ENCODE results near the gene TP53. TPM values are rescaled to one million over a fixed set of nuclear protein-coding genes. Genes with fewer than 3 reads are reported as not detected.

TP53 gene
- total and polyA plus RNA-seq, 10 of the 15 experiments (the other 5 are each of a cell fraction or from before 2014, with no cell fraction given) = 35.6 to 162 (median 75.9) TPM

DNA sequence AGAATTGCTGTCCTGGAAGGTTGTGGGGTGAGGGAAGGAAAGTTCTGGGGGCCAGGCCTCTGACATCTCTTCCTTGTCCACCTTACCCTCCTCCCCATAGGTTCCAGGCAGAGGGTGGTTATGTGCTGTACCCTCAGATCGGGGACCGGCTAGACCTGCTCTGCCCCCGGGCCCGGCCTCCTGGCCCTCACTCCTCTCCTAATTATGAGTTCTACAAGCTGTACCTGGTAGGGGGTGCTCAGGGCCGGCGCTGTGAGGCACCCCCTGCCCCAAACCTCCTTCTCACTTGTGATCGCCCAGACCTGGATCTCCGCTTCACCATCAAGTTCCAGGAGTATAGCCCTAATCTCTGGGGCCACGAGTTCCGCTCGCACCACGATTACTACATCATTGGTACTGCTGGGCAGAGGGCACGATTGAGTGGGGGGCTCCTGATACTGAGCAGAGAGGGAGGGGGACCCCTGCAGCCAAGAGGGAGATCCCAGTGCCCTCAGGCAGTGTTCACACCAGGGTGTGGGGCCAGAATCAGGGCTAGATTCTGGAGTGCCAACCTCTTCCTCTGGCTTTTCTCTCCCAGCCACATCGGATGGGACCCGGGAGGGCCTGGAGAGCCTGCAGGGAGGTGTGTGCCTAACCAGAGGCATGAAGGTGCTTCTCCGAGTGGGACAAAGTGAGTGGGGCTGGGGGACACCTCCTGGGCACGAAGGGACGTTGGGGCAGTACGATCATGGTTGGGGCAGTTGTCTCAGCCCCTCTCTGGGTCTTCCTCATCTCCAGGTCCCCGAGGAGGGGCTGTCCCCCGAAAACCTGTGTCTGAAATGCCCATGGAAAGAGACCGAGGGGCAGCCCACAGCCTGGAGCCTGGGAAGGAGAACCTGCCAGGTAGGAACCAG lies 20.8 kb upstream of the TP53 start:
- Histone ChIP-seq H3K79me2 (ENCODE audit: control insufficient read depth, insufficient read depth, low read length) (no peaks in the 10 kb centered on the region), H3K27me3 (replicated peaks in 1 of 2; ENCODE audit: control insufficient read depth in 2 of 2, insufficient read depth in 2 of 2, low read length in 1 of 2) (peaks cover 3 to 5% of the 10 kb centered on the region in 2 experiments; a peak in 3 of 4 replicates), H3K9ac (ENCODE audit: control insufficient read depth, insufficient read depth, low read length) (no peak overlapping the region), H3K36me3 (ENCODE audit: control insufficient read depth in 2 of 2, insufficient read depth in 2 of 2, low read length in 1 of 2) (no peaks in the 10 kb centered on the region; a peak in 1 of 4 replicates), H3K4me2 (ENCODE audit: control insufficient read depth, insufficient read depth) (no peak overlapping the region), H4K20me1 (ENCODE audit: control insufficient read depth, insufficient read depth) (no peaks in the 10 kb centered on the region), H3K27ac (ENCODE audit: control insufficient read depth, insufficient read depth) (no peak overlapping the region), H3K4me3 (no peak overlapping the region), H2AFZ (ENCODE audit: control insufficient read depth, low read depth, low read length) (no peak overlapping the region), H3K9me3 (replicated peaks; ENCODE audit: control insufficient read depth, insufficient read depth, low read length) (no peaks in the 10 kb centered on the region), H3K4me1 (ENCODE audit: control insufficient read depth, insufficient read depth, low read length) (peaks cover 5% of the 10 kb centered on the region)
- SMC1A ChIA-PET (ENCODE audit: uncharacterized antibody, unreplicated experiment) = no interaction called here
- no peak for TF ChIP-seq BMI1 (IDR thresholded peaks at IDR 0.05; ENCODE audit: borderline replicate concordance)
- no peak for TF ChIP-seq ZNF384 (IDR thresholded peaks at IDR 0.05; ENCODE audit: borderline replicate concordance, low read depth, low read length)
- in situ Hi-C loops (cut with MboI) = no loop called here
- CTCF ChIA-PET = no interaction called here
- ATAC-seq (no peak), FAIRE-seq (no peak), DNase-seq (ENCODE audit: low read depth, low spot score) (no peak)
- intact Hi-C loops (cut with micrococcal nuclease; ENCODE audit: unreplicated experiment) = no loop called here
- POLR2A ChIA-PET = interaction anchor here (0.6 kb wide), 1 partner anchor 14 kb away, joined by 4 read pairs; no protein-coding TSS in a partner anchor
- RAD21 ChIA-PET (ENCODE audit: unreplicated experiment) = no interaction called here
- BruUV-seq (replicated peaks) = no TSS peak
- 35% methylated on average over 22 of the region's 22 CpGs for WGBS (ENCODE audit: insufficient coverage, insufficient replicate concordance, low lambda C conversion rate, missing lambda C conversion rate)

DNA sequence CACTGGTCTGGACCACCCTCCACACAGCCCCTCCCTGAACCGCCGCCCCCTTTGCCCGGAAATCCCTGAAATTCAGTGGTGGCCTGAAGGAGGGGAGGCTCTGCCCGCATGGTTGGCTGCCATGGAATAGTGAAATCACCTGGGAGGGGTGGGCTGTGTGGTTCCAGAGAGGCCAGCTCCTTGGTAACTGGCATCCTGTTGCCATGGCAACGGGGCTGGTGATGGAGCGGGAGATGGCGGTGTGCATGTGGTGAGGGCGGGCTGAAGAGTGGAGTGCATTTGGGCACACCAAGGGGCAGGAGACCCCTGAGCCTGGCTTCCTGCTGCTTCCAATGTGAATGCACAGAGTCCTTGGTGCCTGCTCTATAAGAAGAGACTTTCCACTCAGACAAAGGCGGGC lies 20.2 kb upstream of the TP53 start:
- no peak for TF ChIP-seq SPI1 (IDR thresholded peaks at IDR 0.05; ENCODE audit: borderline replicate concordance, insufficient read depth, low read depth, low read length)
- peak; percentile 58 for TF ChIP-seq BMI1 (IDR thresholded peaks at IDR 0.05; ENCODE audit: borderline replicate concordance)
- H3K27me3 ChIP-seq (replicated peaks in 1 of 2; ENCODE audit: control insufficient read depth in 2 of 2, insufficient read depth in 2 of 2, low read length in 1 of 2) = peaks cover 3 to 5% of the 10 kb centered on the region in 2 experiments; a peak in 3 of 4 replicates
- H2AFZ ChIP-seq (ENCODE audit: control insufficient read depth, low read depth, low read length) = no peak overlapping the region
- no peak overlapping the region for H3K9ac ChIP-seq (ENCODE audit: control insufficient read depth, insufficient read depth, low read length)
- intact Hi-C loops (cut with micrococcal nuclease; ENCODE audit: unreplicated experiment) (no loop called here), in situ Hi-C loops (cut with MboI) (no loop called here)
- SMC1A ChIA-PET (ENCODE audit: uncharacterized antibody, unreplicated experiment) = no interaction called here
- no peaks in the 10 kb centered on the region for H3K79me2 ChIP-seq (ENCODE audit: control insufficient read depth, insufficient read depth, low read length)
- ATAC-seq (no peak), FAIRE-seq (no peak), DNase-seq (ENCODE audit: low read depth, low spot score) (no peak)
- no peak overlapping the region for H3K4me2 ChIP-seq (ENCODE audit: control insufficient read depth, insufficient read depth)
- RAD21 ChIA-PET (ENCODE audit: unreplicated experiment) = no interaction called here
- H4K20me1 ChIP-seq (ENCODE audit: control insufficient read depth, insufficient read depth) = no peaks in the 10 kb centered on the region
- H3K27ac ChIP-seq (ENCODE audit: control insufficient read depth, insufficient read depth) = no peak overlapping the region
- WGBS (ENCODE audit: insufficient coverage, insufficient replicate concordance, low lambda C conversion rate, missing lambda C conversion rate) = 54% methylated on average over 9 of the region's 9 CpGs
- H3K9me3 ChIP-seq (replicated peaks; ENCODE audit: control insufficient read depth, insufficient read depth, low read length) = no peaks in the 10 kb centered on the region
- CTCF ChIA-PET = interaction anchor here (1.7 kb wide), 1 partner anchor 20 kb away, joined by 6 read pairs; the partner anchor contains the start of genes TP53 and WRAP53
- no TSS peak for BruUV-seq (replicated peaks)
- no peaks in the 10 kb centered on the region; a peak in 1 of 4 replicates for H3K36me3 ChIP-seq (ENCODE audit: control insufficient read depth in 2 of 2, insufficient read depth in 2 of 2, low read length in 1 of 2)
- no peak overlapping the region for H3K4me3 ChIP-seq
- POLR2A ChIA-PET = interaction anchor here (1.2 kb wide), 1 partner anchor 22 kb away, joined by 3 read pairs; no protein-coding TSS in a partner anchor
- peaks cover 5% of the 10 kb centered on the region for H3K4me1 ChIP-seq (ENCODE audit: control insufficient read depth, insufficient read depth, low read length)

All from GM12878 (cell line).